WTC11 (cell line): ENCODE measurements around the gene ASB15. TPM values are rescaled to one million over a fixed set of nuclear protein-coding genes. Genes with fewer than 3 reads are reported as not detected.

Source experiments
- ATAC-seq: fragments of 200-7000 bp; cut with Tn5 transposase; 2 replicates; pipeline ENCODE4 v1.10.0; 2021; ENCODE audit warnings: mild to moderate bottlenecking, moderate library complexity
- CTCF ChIA-PET: fragments of 300-600 bp; sonication (Branson Sonifier 250); formaldehyde crosslinking; loops from one replicate; lab custom pipeline; 2021; ENCODE audit warnings: antibody characterized with exemption; lab: Charles Lee
- POLR2A ChIA-PET: fragments of 350-600 bp; sonication (Branson Sonifier 250); formaldehyde crosslinking; loops from one replicate; lab custom pipeline; 2021; ENCODE audit warnings: antibody characterized with exemption; lab: Charles Lee
- DNase-seq: peaks from one replicate; pipeline ENCODE4 v3.0.0; 2021; ENCODE audit warnings: low spot score
- H3K27ac Mint-ChIP-seq: 2 replicates; pipeline ENCODE4 v1.8.0; 2021; ENCODE audit warnings: mixed read lengths
- H3K27me3 Mint-ChIP-seq: 2 replicates; pipeline ENCODE4 v1.8.0; 2021; ENCODE audit warnings: low read depth, mild to moderate bottlenecking, moderate library complexity, mixed read lengths
- H3K36me3 Mint-ChIP-seq: 2 replicates; pipeline ENCODE4 v1.8.0; 2021; ENCODE audit warnings: mixed read lengths
- H3K4me1 Mint-ChIP-seq: 2 replicates; pipeline ENCODE4 v1.8.0; 2022; ENCODE audit warnings: mixed read lengths
- H3K4me3 Mint-ChIP-seq: 2 replicates; pipeline ENCODE4 v1.8.0; 2021; ENCODE audit warnings: mild to moderate bottlenecking, moderate library complexity, mixed read lengths
- H3K9me3 Mint-ChIP-seq: 2 replicates; pipeline ENCODE4 v1.8.0; 2021; ENCODE audit warnings: mixed read lengths
- ESRRA ChIP-seq: sonication (generic); formaldehyde crosslinking; IDR thresholded peaks from 2 replicates; pipeline ENCODE4 v1.8.1; 2022; ENCODE audit warnings: mild to moderate bottlenecking, missing genetic modification reagents, borderline replicate concordance
- ETV6 ChIP-seq: sonication (generic); formaldehyde crosslinking; IDR thresholded peaks from 2 replicates; pipeline ENCODE4 v1.8.1; 2022; ENCODE audit warnings: mild to moderate bottlenecking, missing genetic modification reagents
- FOXP1 ChIP-seq: sonication (generic); formaldehyde crosslinking; IDR thresholded peaks from 2 replicates; pipeline ENCODE4 v1.8.0; 2022; ENCODE audit warnings: missing genetic modification reagents, mild to moderate bottlenecking, moderate library complexity, borderline replicate concordance
- IRF2 ChIP-seq: sonication (generic); formaldehyde crosslinking; IDR thresholded peaks from 2 replicates; pipeline ENCODE4 v1.8.0; 2022; ENCODE audit warnings: low read depth, missing genetic modification reagents, borderline replicate concordance
- NFATC4 ChIP-seq: fragments of 250-450 bp; sonication (Bioruptor Pico); IDR thresholded peaks from 2 replicates; pipeline ENCODE4 v1.9.0; 2021; ENCODE audit warnings: mild to moderate bottlenecking
- RORB ChIP-seq: fragments of 250-450 bp; sonication (Bioruptor Pico); IDR thresholded peaks from 2 replicates; pipeline ENCODE4 v1.9.0; 2021; ENCODE audit warnings: mild to moderate bottlenecking
- SMAD4 ChIP-seq: sonication (generic); formaldehyde crosslinking; IDR thresholded peaks from 2 replicates; pipeline ENCODE4 v1.8.0; 2022; ENCODE audit warnings: mild to moderate bottlenecking, missing genetic modification reagents
- TP53 ChIP-seq: sonication (generic); formaldehyde crosslinking; IDR thresholded peaks from 2 replicates; pipeline ENCODE4 v1.8.1; 2023; ENCODE audit warnings: mild to moderate bottlenecking, missing genetic modification reagents
- total RNA-seq: library from RNA; stranded (reverse); gene quantifications from 3 replicates; pipeline ENCODE4 v1.2.3, GENCODE V29; 2021
- TF ChIP-seq, protein P1 (sequence below): sonication (generic); formaldehyde crosslinking; IDR thresholded peaks from 2 replicates; pipeline ENCODE4 v1.8.0; 2023; ENCODE audit warnings: missing genetic modification reagents, mild to moderate bottlenecking, borderline replicate concordance
- TF ChIP-seq, protein P2 (sequence below): sonication (generic); formaldehyde crosslinking; IDR thresholded peaks from 2 replicates; pipeline ENCODE4 v1.8.1; 2022; ENCODE audit warnings: mild to moderate bottlenecking, moderate library complexity, missing genetic modification reagents
- TF ChIP-seq, protein P3 (sequence below): sonication (generic); formaldehyde crosslinking; IDR thresholded peaks from 2 replicates; pipeline ENCODE4 v1.8.1; 2022; ENCODE audit warnings: low read depth, missing genetic modification reagents, borderline replicate concordance
- TF ChIP-seq, protein P4 (sequence below): sonication (generic); formaldehyde crosslinking; IDR thresholded peaks from 2 replicates; pipeline ENCODE4 v1.8.0; 2022; ENCODE audit warnings: mild to moderate bottlenecking, missing genetic modification reagents
- TF ChIP-seq, protein P5 (sequence below): sonication (generic); formaldehyde crosslinking; IDR thresholded peaks from 2 replicates; pipeline ENCODE4 v1.8.1; 2023; ENCODE audit warnings: mild to moderate bottlenecking, missing genetic modification reagents
- TF ChIP-seq, protein P6 (sequence below): sonication (generic); formaldehyde crosslinking; IDR thresholded peaks from 2 replicates; pipeline ENCODE4 v1.8.1; 2022; ENCODE audit warnings: mild to moderate bottlenecking, missing genetic modification reagents, moderate library complexity, borderline replicate concordance

Gene ASB15
- total RNA-seq, 1 experiment from 2014 or later: not detected

DNA sequence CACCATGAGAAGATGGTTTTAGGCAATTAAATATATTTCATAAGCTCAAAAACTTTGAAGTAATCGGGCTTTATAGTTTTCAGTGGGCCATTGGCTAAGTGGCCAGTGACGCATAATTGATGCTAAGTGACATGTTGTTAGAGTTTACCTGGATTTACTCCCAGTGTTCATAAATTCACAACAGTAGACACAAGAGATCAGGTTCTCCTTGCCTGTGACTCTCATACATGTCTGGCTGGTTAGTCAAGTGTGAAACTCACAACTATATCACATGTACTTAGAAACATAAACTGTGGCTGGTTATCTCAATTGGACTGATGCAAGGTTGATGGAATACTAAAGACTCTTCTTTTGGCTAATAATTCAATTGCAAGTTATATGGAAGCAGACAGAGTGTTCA is 26.2 kb downstream of the ASB15 start:
- no peak for DNase-seq
- Mint-ChIP-seq H3K27me3 (peaks cover 3% of the 10 kb centered on the region; the same call in 1 of the 2 replicates), H3K27ac (no peak overlapping the region), H3K4me3 (no peak overlapping the region)
- ChIA-PET POLR2A (no interaction called here), CTCF (no interaction called here)
- TF ChIP-seq IRF2 (CRISPR knock-in tag): no peak
- TF ChIP-seq, protein P1, sequence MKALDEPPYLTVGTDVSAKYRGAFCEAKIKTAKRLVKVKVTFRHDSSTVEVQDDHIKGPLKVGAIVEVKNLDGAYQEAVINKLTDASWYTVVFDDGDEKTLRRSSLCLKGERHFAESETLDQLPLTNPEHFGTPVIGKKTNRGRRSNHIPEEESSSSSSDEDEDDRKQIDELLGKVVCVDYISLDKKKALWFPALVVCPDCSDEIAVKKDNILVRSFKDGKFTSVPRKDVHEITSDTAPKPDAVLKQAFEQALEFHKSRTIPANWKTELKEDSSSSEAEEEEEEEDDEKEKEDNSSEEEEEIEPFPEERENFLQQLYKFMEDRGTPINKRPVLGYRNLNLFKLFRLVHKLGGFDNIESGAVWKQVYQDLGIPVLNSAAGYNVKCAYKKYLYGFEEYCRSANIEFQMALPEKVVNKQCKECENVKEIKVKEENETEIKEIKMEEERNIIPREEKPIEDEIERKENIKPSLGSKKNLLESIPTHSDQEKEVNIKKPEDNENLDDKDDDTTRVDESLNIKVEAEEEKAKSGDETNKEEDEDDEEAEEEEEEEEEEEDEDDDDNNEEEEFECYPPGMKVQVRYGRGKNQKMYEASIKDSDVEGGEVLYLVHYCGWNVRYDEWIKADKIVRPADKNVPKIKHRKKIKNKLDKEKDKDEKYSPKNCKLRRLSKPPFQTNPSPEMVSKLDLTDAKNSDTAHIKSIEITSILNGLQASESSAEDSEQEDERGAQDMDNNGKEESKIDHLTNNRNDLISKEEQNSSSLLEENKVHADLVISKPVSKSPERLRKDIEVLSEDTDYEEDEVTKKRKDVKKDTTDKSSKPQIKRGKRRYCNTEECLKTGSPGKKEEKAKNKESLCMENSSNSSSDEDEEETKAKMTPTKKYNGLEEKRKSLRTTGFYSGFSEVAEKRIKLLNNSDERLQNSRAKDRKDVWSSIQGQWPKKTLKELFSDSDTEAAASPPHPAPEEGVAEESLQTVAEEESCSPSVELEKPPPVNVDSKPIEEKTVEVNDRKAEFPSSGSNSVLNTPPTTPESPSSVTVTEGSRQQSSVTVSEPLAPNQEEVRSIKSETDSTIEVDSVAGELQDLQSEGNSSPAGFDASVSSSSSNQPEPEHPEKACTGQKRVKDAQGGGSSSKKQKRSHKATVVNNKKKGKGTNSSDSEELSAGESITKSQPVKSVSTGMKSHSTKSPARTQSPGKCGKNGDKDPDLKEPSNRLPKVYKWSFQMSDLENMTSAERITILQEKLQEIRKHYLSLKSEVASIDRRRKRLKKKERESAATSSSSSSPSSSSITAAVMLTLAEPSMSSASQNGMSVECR (CRISPR knock-in tag): no peak
- TF ChIP-seq FOXP1 (CRISPR knock-in tag): no peak
- no peak for TF ChIP-seq SMAD4
- TF ChIP-seq, protein P2, sequence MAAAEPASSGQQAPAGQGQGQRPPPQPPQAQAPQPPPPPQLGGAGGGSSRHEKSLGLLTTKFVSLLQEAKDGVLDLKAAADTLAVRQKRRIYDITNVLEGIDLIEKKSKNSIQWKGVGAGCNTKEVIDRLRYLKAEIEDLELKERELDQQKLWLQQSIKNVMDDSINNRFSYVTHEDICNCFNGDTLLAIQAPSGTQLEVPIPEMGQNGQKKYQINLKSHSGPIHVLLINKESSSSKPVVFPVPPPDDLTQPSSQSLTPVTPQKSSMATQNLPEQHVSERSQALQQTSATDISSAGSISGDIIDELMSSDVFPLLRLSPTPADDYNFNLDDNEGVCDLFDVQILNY (CRISPR knock-in tag): no peak
- no peak for TF ChIP-seq ETV6 (CRISPR knock-in tag)
- TF ChIP-seq, all 79 proteins: peak for 0
- H3K36me3 Mint-ChIP-seq: no peaks in the 10 kb centered on the region
- peaks cover 11% of the 10 kb centered on the region for H3K9me3 Mint-ChIP-seq
- ATAC-seq: no peak
- H3K4me1 Mint-ChIP-seq: peaks cover 10% of the 10 kb centered on the region

DNA sequence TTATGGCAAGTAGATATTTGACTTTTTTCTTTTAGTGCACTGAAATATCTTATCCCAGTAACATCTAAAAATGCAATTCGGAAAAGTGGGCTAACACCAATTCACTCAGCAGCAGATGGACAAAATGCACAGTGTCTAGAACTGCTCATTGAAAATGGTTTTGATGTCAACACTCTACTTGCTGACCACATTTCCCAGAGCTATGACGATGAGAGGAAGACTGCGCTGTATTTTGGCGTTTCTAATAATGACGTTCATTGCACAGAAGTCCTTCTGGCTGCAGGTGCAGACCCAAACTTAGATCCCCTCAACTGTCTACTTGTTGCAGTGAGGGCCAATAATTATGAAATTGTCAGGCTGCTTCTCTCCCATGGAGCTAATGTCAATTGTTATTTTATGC is 27.2 kb downstream of the ASB15 start:
- POLR2A ChIA-PET: no interaction called here
- CTCF ChIA-PET: no interaction called here
- TF ChIP-seq ESRRA (CRISPR knock-in tag) (no peak), TP53 (CRISPR knock-in tag) (no peak), SMAD4 (no peak), RORB (CRISPR knock-in tag) (no peak), NFATC4 (CRISPR knock-in tag) (no peak)
- TF ChIP-seq, protein P3, sequence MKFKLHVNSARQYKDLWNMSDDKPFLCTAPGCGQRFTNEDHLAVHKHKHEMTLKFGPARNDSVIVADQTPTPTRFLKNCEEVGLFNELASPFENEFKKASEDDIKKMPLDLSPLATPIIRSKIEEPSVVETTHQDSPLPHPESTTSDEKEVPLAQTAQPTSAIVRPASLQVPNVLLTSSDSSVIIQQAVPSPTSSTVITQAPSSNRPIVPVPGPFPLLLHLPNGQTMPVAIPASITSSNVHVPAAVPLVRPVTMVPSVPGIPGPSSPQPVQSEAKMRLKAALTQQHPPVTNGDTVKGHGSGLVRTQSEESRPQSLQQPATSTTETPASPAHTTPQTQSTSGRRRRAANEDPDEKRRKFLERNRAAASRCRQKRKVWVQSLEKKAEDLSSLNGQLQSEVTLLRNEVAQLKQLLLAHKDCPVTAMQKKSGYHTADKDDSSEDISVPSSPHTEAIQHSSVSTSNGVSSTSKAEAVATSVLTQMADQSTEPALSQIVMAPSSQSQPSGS (CRISPR knock-in tag): no peak
- TF ChIP-seq, protein P4, sequence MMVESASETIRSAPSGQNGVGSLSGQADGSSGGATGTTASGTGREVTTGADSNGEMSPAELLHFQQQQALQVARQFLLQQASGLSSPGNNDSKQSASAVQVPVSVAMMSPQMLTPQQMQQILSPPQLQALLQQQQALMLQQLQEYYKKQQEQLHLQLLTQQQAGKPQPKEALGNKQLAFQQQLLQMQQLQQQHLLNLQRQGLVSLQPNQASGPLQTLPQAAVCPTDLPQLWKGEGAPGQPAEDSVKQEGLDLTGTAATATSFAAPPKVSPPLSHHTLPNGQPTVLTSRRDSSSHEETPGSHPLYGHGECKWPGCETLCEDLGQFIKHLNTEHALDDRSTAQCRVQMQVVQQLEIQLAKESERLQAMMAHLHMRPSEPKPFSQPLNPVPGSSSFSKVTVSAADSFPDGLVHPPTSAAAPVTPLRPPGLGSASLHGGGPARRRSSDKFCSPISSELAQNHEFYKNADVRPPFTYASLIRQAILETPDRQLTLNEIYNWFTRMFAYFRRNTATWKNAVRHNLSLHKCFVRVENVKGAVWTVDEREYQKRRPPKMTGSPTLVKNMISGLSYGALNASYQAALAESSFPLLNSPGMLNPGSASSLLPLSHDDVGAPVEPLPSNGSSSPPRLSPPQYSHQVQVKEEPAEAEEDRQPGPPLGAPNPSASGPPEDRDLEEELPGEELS: no peak
- TF ChIP-seq, protein P5, sequence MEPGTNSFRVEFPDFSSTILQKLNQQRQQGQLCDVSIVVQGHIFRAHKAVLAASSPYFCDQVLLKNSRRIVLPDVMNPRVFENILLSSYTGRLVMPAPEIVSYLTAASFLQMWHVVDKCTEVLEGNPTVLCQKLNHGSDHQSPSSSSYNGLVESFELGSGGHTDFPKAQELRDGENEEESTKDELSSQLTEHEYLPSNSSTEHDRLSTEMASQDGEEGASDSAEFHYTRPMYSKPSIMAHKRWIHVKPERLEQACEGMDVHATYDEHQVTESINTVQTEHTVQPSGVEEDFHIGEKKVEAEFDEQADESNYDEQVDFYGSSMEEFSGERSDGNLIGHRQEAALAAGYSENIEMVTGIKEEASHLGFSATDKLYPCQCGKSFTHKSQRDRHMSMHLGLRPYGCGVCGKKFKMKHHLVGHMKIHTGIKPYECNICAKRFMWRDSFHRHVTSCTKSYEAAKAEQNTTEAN: no peak
- TF ChIP-seq, protein P6, sequence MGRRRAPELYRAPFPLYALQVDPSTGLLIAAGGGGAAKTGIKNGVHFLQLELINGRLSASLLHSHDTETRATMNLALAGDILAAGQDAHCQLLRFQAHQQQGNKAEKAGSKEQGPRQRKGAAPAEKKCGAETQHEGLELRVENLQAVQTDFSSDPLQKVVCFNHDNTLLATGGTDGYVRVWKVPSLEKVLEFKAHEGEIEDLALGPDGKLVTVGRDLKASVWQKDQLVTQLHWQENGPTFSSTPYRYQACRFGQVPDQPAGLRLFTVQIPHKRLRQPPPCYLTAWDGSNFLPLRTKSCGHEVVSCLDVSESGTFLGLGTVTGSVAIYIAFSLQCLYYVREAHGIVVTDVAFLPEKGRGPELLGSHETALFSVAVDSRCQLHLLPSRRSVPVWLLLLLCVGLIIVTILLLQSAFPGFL (CRISPR knock-in tag): no peak

More for the DNA sequence above, 27.2 kb downstream of the ASB15 start:
- Mint-ChIP-seq H3K4me3 (no peak overlapping the region), H3K27ac (no peak overlapping the region), H3K9me3 (peaks cover 11% of the 10 kb centered on the region), H3K4me1 (peaks cover 10% of the 10 kb centered on the region), H3K27me3 (peaks cover 3% of the 10 kb centered on the region; the same call in 1 of the 2 replicates), H3K36me3 (no peaks in the 10 kb centered on the region)
- DNase-seq: no peak
- ATAC-seq: no peak
